HepG2 (cell line): ENCODE results near the gene RIN3. TPM values are rescaled to one million over a fixed set of nuclear protein-coding genes. Genes with fewer than 3 reads are reported as not detected.
A peak's percentile ranks its signal among the peaks of the same experiment; 100 is the strongest.

Experiments
- ELF4 ChIP-seq: sonication (generic); formaldehyde crosslinking; IDR thresholded peaks from 2 replicates; pipeline ENCODE4 v1.5.0; 2020; ENCODE audit warnings: missing genetic modification reagents, mild to moderate bottlenecking, moderate library complexity, borderline replicate concordance
- FOXK1 ChIP-seq: sonication (generic); formaldehyde crosslinking; IDR thresholded peaks from 2 replicates; pipeline ENCODE4 v1.4.0; 2020; ENCODE audit warnings: low read depth, missing genetic modification reagents, borderline replicate concordance
- HIVEP1 ChIP-seq: sonication (generic); formaldehyde crosslinking; IDR thresholded peaks from 2 replicates; pipeline ENCODE4 v1.4.0; 2020; ENCODE audit warnings: mild to moderate bottlenecking, missing genetic modification reagents
- HNF4G ChIP-seq, 2 experiments: sonication (generic) in 1 of 2; formaldehyde crosslinking in 1 of 2; IDR thresholded peaks; 2 replicates each; pipeline versions ENCODE4 v1.4.0 to v1.6.1; 2011 to 2020; ENCODE audit warnings: borderline replicate concordance in 2 of 2, low read depth in 2 of 2, mild to moderate bottlenecking in 2 of 2, low read length in 1 of 2, missing genetic modification reagents in 1 of 2, moderate library complexity in 1 of 2
- JARID2 ChIP-seq: sonication (generic); formaldehyde crosslinking; IDR thresholded peaks from 2 replicates; pipeline ENCODE4 v1.8.1; 2023; ENCODE audit warnings: missing genetic modification reagents, inconsistent platforms; ENCODE audit not compliant: insufficient replicate concordance
- KAT8 ChIP-seq: IDR thresholded peaks from 2 replicates; pipeline ENCODE4 v1.6.1; 2016; ENCODE audit warnings: missing genetic modification reagents, missing compliant biosample characterization
- LCORL ChIP-seq, 2 experiments: fragments of 450-650 bp in 1 of 2; sonication (generic) in 1 of 2; formaldehyde crosslinking in 1 of 2; IDR thresholded peaks; 2 replicates each; pipeline versions ENCODE4 v1.5.0 to v1.6.1; 2017 to 2020; ENCODE audit warnings: antibody characterized with exemption in 1 of 2, missing genetic modification reagents in 1 of 2
- MEF2D ChIP-seq: sonication (generic); formaldehyde crosslinking; IDR thresholded peaks from 2 replicates; pipeline ENCODE4 v1.5.1; 2020; ENCODE audit warnings: mild to moderate bottlenecking, missing genetic modification reagents
- MYNN ChIP-seq: sonication (generic); formaldehyde crosslinking; IDR thresholded peaks from 2 replicates; pipeline ENCODE4 v1.4.0; 2020; ENCODE audit warnings: mild to moderate bottlenecking, low read depth, missing genetic modification reagents
- PCBP1 ChIP-seq: fragments of 200-400 bp; formaldehyde crosslinking; IDR thresholded peaks from 2 replicates; pipeline ENCODE4 v1.6.1; 2017; ENCODE audit warnings: mild to moderate bottlenecking, low read depth, low read length, borderline replicate concordance
- RBM22 ChIP-seq: fragments of 200-400 bp; formaldehyde crosslinking; optimal IDR thresholded peaks from 2 replicates; pipeline ENCODE3; 2017; ENCODE audit warnings: mild to moderate bottlenecking, low read length, moderate library complexity
- SAP130 ChIP-seq: IDR thresholded peaks from 2 replicates; pipeline ENCODE4 v1.6.1; 2016; ENCODE audit warnings: low read depth
- THRA ChIP-seq: sonication (generic); formaldehyde crosslinking; IDR thresholded peaks from 2 replicates; pipeline ENCODE4 v1.4.0; 2020; ENCODE audit warnings: missing genetic modification reagents, borderline replicate concordance
- TRIM22 ChIP-seq: fragments of 450-650 bp; IDR thresholded peaks from 2 replicates; pipeline ENCODE4 v1.6.1; 2017
- ZBTB38 ChIP-seq: sonication (generic); formaldehyde crosslinking; IDR thresholded peaks from 2 replicates; pipeline ENCODE4 v1.5.1; 2020; ENCODE audit warnings: mild to moderate bottlenecking, missing genetic modification reagents
- ZFP36L1 ChIP-seq: sonication (generic); formaldehyde crosslinking; IDR thresholded peaks from 2 replicates; pipeline ENCODE4 v1.8.0; 2022; ENCODE audit warnings: mild to moderate bottlenecking, missing genetic modification reagents, moderate library complexity
- ZFY ChIP-seq: sonication (generic); formaldehyde crosslinking; IDR thresholded peaks from 2 replicates; pipeline ENCODE4 v1.4.0; 2020; ENCODE audit warnings: missing genetic modification reagents
- ZNF333 ChIP-seq: sonication (generic); formaldehyde crosslinking; IDR thresholded peaks from 2 replicates; pipeline ENCODE4 v1.4.0; 2020; ENCODE audit warnings: mild to moderate bottlenecking, missing genetic modification reagents, borderline replicate concordance
- ZNF354B ChIP-seq: sonication (generic); formaldehyde crosslinking; IDR thresholded peaks from 2 replicates; pipeline ENCODE4 v1.8.0; 2022; ENCODE audit warnings: mild to moderate bottlenecking, missing genetic modification reagents
- ZNF503 ChIP-seq: sonication (generic); formaldehyde crosslinking; IDR thresholded peaks from 2 replicates; pipeline ENCODE4 v1.4.0; 2020; ENCODE audit warnings: missing genetic modification reagents
- polyA plus RNA-seq, 8 experiments: library from polyadenylated mRNA; depleted of rRNA in 3 of 8; stranded (reverse) in 7 of 8; unstranded in 1 of 8; fragments of >200 nt; fragmentation: Illumina TruSeq in 4 of 8; extraction: Trizol in 4 of 8; gene quantifications; 2 replicates each; pipeline versions ENCODE4 v1.2.1 to v1.2.3, GENCODE V29; 2011 to 2016; ENCODE audit warnings: low read depth in 4 of 8, missing spikeins in 1 of 8, mixed read lengths in 1 of 8; ENCODE audit not compliant: insufficient read depth in 1 of 8
- total RNA-seq, 5 experiments: library from RNA; depleted of rRNA; stranded (reverse); fragments of >200 nt; fragmentation: Illumina TruSeq; extraction: Trizol; gene quantifications; 2 replicates each; pipeline ENCODE4 v1.2.3, GENCODE V29; 2016; ENCODE audit warnings: low read depth in 1 of 5
- TF ChIP-seq, protein P1 (sequence below): sonication (generic); formaldehyde crosslinking; IDR thresholded peaks from 2 replicates; pipeline ENCODE4 v1.9.0; 2022; ENCODE audit warnings: low read depth, missing genetic modification reagents

RIN3 gene
- total and polyA plus RNA-seq, 2 of the 13 experiments (the other 11 are each of a cell fraction or from before 2014, with no cell fraction given), result 2.3 to 3.6 TPM

GRCh38 chr14:92513966-92514843, 624 bp downstream of the RIN3 start (continued):
- TF ChIP-seq MEF2D (CRISPR knock-in tag), result peak; percentile 35; the same call in 1 of the 2 replicates
- no peak for TF ChIP-seq ELF4
- TF ChIP-seq HIVEP1 (CRISPR knock-in tag), result peak; percentile 80; the same call in 1 of the 2 replicates
- peak; percentile 56 for TF ChIP-seq SAP130 (CRISPR knock-in tag)
- no peak for TF ChIP-seq JARID2 (CRISPR knock-in tag)
- TF ChIP-seq ZNF333 (CRISPR knock-in tag), result peak; percentile 96; the same call in 1 of the 2 replicates
- TF ChIP-seq PCBP1, result 0 out of 2 replicates have a peak, but pooled peaks have one; percentile 71
- TF ChIP-seq ZBTB38 (CRISPR knock-in tag), result peak; percentile 53; the same call in 1 of the 2 replicates
- no peak for TF ChIP-seq LCORL (IDR thresholded peaks at IDR 0.05)
- TF ChIP-seq LCORL (CRISPR knock-in tag; IDR thresholded peaks at IDR 0.05), result peak; percentile 93
- TF ChIP-seq TRIM22, result no peak
- TF ChIP-seq MYNN (CRISPR knock-in tag), result no peak
- 0 out of 2 replicates have a peak, but pooled peaks have one; percentile 27 for TF ChIP-seq FOXK1 (CRISPR knock-in tag)
- 0 out of 2 replicates have a peak, but pooled peaks have one; percentile 21 for TF ChIP-seq ZNF354B (CRISPR knock-in tag)
- TF ChIP-seq KAT8 (CRISPR knock-in tag), result 0 out of 2 replicates have a peak, but pooled peaks have one; percentile 31
- TF ChIP-seq ZFP36L1 (CRISPR knock-in tag), result peak; percentile 90
- peak; percentile 63; the same call in 1 of the 2 replicates for TF ChIP-seq ZNF503 (CRISPR knock-in tag)
- TF ChIP-seq ZFY (CRISPR knock-in tag), result peak; percentile 81
- no peak for TF ChIP-seq RBM22
- TF ChIP-seq, protein P1, sequence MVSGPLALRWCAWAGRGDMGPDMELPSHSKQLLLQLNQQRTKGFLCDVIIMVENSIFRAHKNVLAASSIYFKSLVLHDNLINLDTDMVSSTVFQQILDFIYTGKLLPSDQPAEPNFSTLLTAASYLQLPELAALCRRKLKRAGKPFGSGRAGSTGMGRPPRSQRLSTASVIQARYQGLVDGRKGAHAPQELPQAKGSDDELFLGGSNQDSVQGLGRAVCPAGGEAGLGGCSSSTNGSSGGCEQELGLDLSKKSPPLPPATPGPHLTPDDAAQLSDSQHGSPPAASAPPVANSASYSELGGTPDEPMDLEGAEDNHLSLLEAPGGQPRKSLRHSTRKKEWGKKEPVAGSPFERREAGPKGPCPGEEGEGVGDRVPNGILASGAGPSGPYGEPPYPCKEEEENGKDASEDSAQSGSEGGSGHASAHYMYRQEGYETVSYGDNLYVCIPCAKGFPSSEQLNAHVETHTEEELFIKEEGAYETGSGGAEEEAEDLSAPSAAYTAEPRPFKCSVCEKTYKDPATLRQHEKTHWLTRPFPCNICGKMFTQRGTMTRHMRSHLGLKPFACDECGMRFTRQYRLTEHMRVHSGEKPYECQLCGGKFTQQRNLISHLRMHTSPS (CRISPR knock-in tag), result peak; percentile 46; the same call in 1 of the 2 replicates
- TF ChIP-seq THRA (CRISPR knock-in tag), result peak; percentile 50; the same call in 1 of the 2 replicates
- peak; percentile 91 for TF ChIP-seq HNF4G (IDR thresholded peaks at IDR 0.05; ENCODE audit: borderline replicate concordance, low read depth, low read length)
- peak; percentile 96 for TF ChIP-seq HNF4G (CRISPR knock-in tag; IDR thresholded peaks at IDR 0.05; ENCODE audit: borderline replicate concordance, low read depth)
